ENCODE results near the gene PDZRN4. TPM values are rescaled to one million over a fixed set of nuclear protein-coding genes. Genes with fewer than 3 reads are reported as not detected.

PDZRN4 gene
- polyA plus RNA-seq, 1 donor from 2014 or later, result 46.7 TPM

DNA sequence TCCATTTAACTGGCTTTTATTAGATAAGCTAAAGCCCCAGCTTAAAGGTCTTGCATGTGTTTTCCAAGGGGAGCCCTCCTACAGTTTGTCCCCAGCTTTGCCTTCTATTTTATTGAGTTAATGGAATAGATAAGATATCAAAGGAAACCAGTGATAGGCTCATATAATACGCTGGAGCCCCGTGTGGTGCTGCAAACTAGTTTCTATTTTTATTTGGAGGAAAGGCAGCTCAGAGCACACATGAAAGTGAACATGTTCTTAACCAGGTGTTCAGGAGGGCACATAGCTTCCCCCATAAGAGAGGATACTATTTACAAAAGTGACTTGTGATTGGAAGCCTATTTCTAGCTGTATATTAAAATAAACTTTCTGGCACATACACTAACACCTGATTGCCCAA, 251.7 kb downstream of the PDZRN4 start:
- peak overlapping the region; percentile 83 for H3K27ac ChIP-seq (ENCODE audit: low read length)
- no peaks in the 10 kb centered on the region for H3K9me2 ChIP-seq (ENCODE audit: insufficient read depth, low read length)
- peak overlapping the region; percentile 67 for H3K9ac ChIP-seq (ENCODE audit: low read length)
- peaks cover 48% of the 10 kb centered on the region for H3K79me2 ChIP-seq (replicated peaks; ENCODE audit: insufficient read depth, low read length)
- no peak overlapping the region for H2AFZ ChIP-seq (ENCODE audit: low read depth, low read length)
- peak overlapping the region; percentile 68 for H3K4me3 ChIP-seq (ENCODE audit: low read length)
- H3F3A ChIP-seq (ENCODE audit: insufficient read depth, low read length, poor library complexity, severe bottlenecking), result no peaks in the 10 kb centered on the region
- no peaks in the 10 kb centered on the region for H3K36me3 ChIP-seq (ENCODE audit: insufficient read depth, low read length)
- peak overlapping the region; percentile 62 for H3K4me2 ChIP-seq (ENCODE audit: low read length)
- TF ChIP-seq EP300 (conservative IDR thresholded peaks at IDR 0.05; ENCODE audit: poor library complexity, severe bottlenecking) (no peak), TAF1 (IDR thresholded peaks at IDR 0.05; ENCODE audit: low read depth) (no peak), EZH2 (IDR thresholded peaks at IDR 0.05; ENCODE audit: borderline replicate concordance, insufficient read depth, low read length, poor library complexity, severe bottlenecking) (no peak), POLR2AphosphoS5 (IDR thresholded peaks at IDR 0.05) (no peak)
- TF ChIP-seq, protein P1, sequence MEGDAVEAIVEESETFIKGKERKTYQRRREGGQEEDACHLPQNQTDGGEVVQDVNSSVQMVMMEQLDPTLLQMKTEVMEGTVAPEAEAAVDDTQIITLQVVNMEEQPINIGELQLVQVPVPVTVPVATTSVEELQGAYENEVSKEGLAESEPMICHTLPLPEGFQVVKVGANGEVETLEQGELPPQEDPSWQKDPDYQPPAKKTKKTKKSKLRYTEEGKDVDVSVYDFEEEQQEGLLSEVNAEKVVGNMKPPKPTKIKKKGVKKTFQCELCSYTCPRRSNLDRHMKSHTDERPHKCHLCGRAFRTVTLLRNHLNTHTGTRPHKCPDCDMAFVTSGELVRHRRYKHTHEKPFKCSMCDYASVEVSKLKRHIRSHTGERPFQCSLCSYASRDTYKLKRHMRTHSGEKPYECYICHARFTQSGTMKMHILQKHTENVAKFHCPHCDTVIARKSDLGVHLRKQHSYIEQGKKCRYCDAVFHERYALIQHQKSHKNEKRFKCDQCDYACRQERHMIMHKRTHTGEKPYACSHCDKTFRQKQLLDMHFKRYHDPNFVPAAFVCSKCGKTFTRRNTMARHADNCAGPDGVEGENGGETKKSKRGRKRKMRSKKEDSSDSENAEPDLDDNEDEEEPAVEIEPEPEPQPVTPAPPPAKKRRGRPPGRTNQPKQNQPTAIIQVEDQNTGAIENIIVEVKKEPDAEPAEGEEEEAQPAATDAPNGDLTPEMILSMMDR (IDR thresholded peaks at IDR 0.05; ENCODE audit: poor library complexity, severe bottlenecking), result no peak
- TF ChIP-seq, protein P2, sequence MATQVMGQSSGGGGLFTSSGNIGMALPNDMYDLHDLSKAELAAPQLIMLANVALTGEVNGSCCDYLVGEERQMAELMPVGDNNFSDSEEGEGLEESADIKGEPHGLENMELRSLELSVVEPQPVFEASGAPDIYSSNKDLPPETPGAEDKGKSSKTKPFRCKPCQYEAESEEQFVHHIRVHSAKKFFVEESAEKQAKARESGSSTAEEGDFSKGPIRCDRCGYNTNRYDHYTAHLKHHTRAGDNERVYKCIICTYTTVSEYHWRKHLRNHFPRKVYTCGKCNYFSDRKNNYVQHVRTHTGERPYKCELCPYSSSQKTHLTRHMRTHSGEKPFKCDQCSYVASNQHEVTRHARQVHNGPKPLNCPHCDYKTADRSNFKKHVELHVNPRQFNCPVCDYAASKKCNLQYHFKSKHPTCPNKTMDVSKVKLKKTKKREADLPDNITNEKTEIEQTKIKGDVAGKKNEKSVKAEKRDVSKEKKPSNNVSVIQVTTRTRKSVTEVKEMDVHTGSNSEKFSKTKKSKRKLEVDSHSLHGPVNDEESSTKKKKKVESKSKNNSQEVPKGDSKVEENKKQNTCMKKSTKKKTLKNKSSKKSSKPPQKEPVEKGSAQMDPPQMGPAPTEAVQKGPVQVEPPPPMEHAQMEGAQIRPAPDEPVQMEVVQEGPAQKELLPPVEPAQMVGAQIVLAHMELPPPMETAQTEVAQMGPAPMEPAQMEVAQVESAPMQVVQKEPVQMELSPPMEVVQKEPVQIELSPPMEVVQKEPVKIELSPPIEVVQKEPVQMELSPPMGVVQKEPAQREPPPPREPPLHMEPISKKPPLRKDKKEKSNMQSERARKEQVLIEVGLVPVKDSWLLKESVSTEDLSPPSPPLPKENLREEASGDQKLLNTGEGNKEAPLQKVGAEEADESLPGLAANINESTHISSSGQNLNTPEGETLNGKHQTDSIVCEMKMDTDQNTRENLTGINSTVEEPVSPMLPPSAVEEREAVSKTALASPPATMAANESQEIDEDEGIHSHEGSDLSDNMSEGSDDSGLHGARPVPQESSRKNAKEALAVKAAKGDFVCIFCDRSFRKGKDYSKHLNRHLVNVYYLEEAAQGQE (IDR thresholded peaks at IDR 0.05; ENCODE audit: borderline replicate concordance), result no peak
- no peaks in the 10 kb centered on the region for H3K27me3 ChIP-seq (ENCODE audit: insufficient read depth, low read depth, low read length)
- H4K20me1 ChIP-seq (ENCODE audit: insufficient read depth), result no peaks in the 10 kb centered on the region
- H3K9me3 ChIP-seq (ENCODE audit: low read length), result no peaks in the 10 kb centered on the region

DNA sequence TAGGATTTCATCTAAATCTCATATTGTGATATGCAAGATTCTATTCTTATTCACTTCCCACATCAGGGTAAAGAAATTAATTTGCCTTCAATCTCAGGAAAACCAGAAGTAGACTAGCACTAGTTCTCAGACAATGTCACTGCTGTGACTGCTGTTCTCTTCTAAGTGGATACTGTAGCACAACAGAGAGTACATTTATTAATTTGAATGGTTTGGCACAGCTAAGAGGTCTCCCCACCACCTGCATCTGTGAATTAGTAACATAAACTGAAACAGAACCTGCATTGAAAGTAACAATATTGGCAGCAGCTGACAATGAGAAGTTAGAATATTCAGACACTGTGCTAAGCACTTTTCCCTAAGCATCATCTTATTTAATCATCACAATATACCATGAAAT, 253.1 kb downstream of the PDZRN4 start:
- no peak overlapping the region for H3K27ac ChIP-seq (ENCODE audit: low read length)
- no peak for TF ChIP-seq EZH2 (IDR thresholded peaks at IDR 0.05; ENCODE audit: borderline replicate concordance, insufficient read depth, low read length, poor library complexity, severe bottlenecking)
- TF ChIP-seq SMC3 (conservative IDR thresholded peaks at IDR 0.05; ENCODE audit: poor library complexity), result no peak
- TF ChIP-seq, protein P1 (IDR thresholded peaks at IDR 0.05; ENCODE audit: poor library complexity, severe bottlenecking), result no peak
- no peak for TF ChIP-seq EP300 (conservative IDR thresholded peaks at IDR 0.05; ENCODE audit: poor library complexity, severe bottlenecking)
- TF ChIP-seq POLR2AphosphoS5 (IDR thresholded peaks at IDR 0.05), result no peak
- no peak for TF ChIP-seq RAD21 (conservative IDR thresholded peaks at IDR 0.05)
- TF ChIP-seq MXI1 (conservative IDR thresholded peaks at IDR 0.05; ENCODE audit: poor library complexity, severe bottlenecking), result no peak
- TF ChIP-seq, protein P2 (IDR thresholded peaks at IDR 0.05; ENCODE audit: borderline replicate concordance), result no peak
- no peak for TF ChIP-seq TAF1 (IDR thresholded peaks at IDR 0.05; ENCODE audit: low read depth)
- peaks cover 2% of the 10 kb centered on the region for H3F3A ChIP-seq (ENCODE audit: insufficient read depth, low read length, poor library complexity, severe bottlenecking)
- no peak overlapping the region for H3K9ac ChIP-seq (ENCODE audit: low read length)
- H3K27me3 ChIP-seq (ENCODE audit: insufficient read depth, low read depth, low read length), result no peaks in the 10 kb centered on the region
- no peaks in the 10 kb centered on the region for H3K9me2 ChIP-seq (ENCODE audit: insufficient read depth, low read length)
- H3K4me2 ChIP-seq (ENCODE audit: low read length), result peak overlapping the region; percentile 62
- no peaks in the 10 kb centered on the region for H3K9me3 ChIP-seq (ENCODE audit: low read length)
- H3K4me3 ChIP-seq (ENCODE audit: low read length), result peak overlapping the region; percentile 68
- H4K20me1 ChIP-seq (ENCODE audit: insufficient read depth), result no peaks in the 10 kb centered on the region
- peaks cover 50% of the 10 kb centered on the region for H3K79me2 ChIP-seq (replicated peaks; ENCODE audit: insufficient read depth, low read length)
- no peaks in the 10 kb centered on the region for H3K36me3 ChIP-seq (ENCODE audit: insufficient read depth, low read length)
- H2AFZ ChIP-seq (ENCODE audit: low read depth, low read length), result no peak overlapping the region
